ENCODE data around the gene WNK3.

WNK3 gene

GRCh38 chrX:54157561-54157960, 200.3 kb downstream of the WNK3 start:
- DNase-seq = no peak
